ENCODE measurements around the gene TK2. TPM values are rescaled to one million over a fixed set of nuclear protein-coding genes. Genes with fewer than 3 reads are reported as not detected.

The TK2 gene
- total and polyA plus RNA-seq, 9 of the 15 experiments (the other 6 are each of a cell fraction or from before 2014, with no cell fraction given): 1.1 to 10.2 (median 5.3) TPM

GRCh38 chr16:66588981-66589713, 39.2 kb upstream of the TK2 start (continued):
- no peak for TF ChIP-seq FOXO4 (CRISPR knock-in tag; IDR thresholded peaks at IDR 0.05)
- TF ChIP-seq RAD21 (CRISPR knock-in tag; conservative IDR thresholded peaks at IDR 0.05 in 1 of 2, IDR thresholded peaks at IDR 0.05 in 1 of 2): peak; percentile 97 to 98
- no peak for TF ChIP-seq HDGF (IDR thresholded peaks at IDR 0.05)
- TF ChIP-seq EZH2 (IDR thresholded peaks at IDR 0.05; ENCODE audit: borderline replicate concordance, low read depth, low read length): no peak
- TF ChIP-seq CEBPB (tag; IDR thresholded peaks at IDR 0.05): no peak
- no peak for TF ChIP-seq ZNF165 (CRISPR knock-in tag; IDR thresholded peaks at IDR 0.05; ENCODE audit: borderline replicate concordance)
- TF ChIP-seq ZNF445 (CRISPR knock-in tag; IDR thresholded peaks at IDR 0.05; ENCODE audit: low read depth): no peak
- TF ChIP-seq CTCFL (IDR thresholded peaks at IDR 0.05; ENCODE audit: borderline replicate concordance, insufficient read depth, low read depth, low read length, poor library complexity, severe bottlenecking): peak; percentile 12
- peak; percentile 91 for TF ChIP-seq SMC3 (conservative IDR thresholded peaks at IDR 0.05; ENCODE audit: insufficient read depth, low read depth, low read length)
- TF ChIP-seq POLR3G (IDR thresholded peaks at IDR 0.05; ENCODE audit: extremely low read depth, insufficient read length, insufficient replicate concordance): no peak
- TF ChIP-seq ZNF785 (CRISPR knock-in tag; IDR thresholded peaks at IDR 0.05): peak; percentile 73; the same call in 1 of the 2 replicates
- no peak for TF ChIP-seq ARID3A (IDR thresholded peaks at IDR 0.05; ENCODE audit: borderline replicate concordance, low read depth, low read length)
- TF ChIP-seq RNF219 (CRISPR knock-in tag; IDR thresholded peaks at IDR 0.05): no peak
- TF ChIP-seq USF2 (CRISPR knock-in tag; IDR thresholded peaks at IDR 0.05): no peak
- no peak for TF ChIP-seq NR3C1 (CRISPR knock-in tag; IDR thresholded peaks at IDR 0.05)
- TF ChIP-seq GTF2F1 (IDR thresholded peaks at IDR 0.05; ENCODE audit: low read depth, low read length): no peak
- no peak for TF ChIP-seq ETV5 (CRISPR knock-in tag; IDR thresholded peaks at IDR 0.05; ENCODE audit: low read depth)
